Measurements from ENCODE around the gene RANBP2. TPM values are rescaled to one million over a fixed set of nuclear protein-coding genes. Genes with fewer than 3 reads are reported as not detected.

RANBP2 gene
- total RNA-seq, 1 experiment from 2014 or later: 91.4 TPM

- no peak overlapping the region for H3K9ac ChIP-seq (ENCODE audit: extremely low read depth, insufficient read length, low read length)
- no peak overlapping the region for H3K4me3 Mint-ChIP-seq
- peaks cover 24 to 27% of the 10 kb centered on the region in 2 experiments for H3K9me3 Mint-ChIP-seq
- no peak overlapping the region for H2AFZ ChIP-seq (ENCODE audit: low read length)
- no peak overlapping the region; a peak in 1 of 7 replicates for H3K27ac Mint-ChIP-seq
- H4K20me1 ChIP-seq (ENCODE audit: control insufficient read depth, insufficient read depth, insufficient read length): no peaks in the 10 kb centered on the region
- no peak for DNase-seq
- no peaks in the 10 kb centered on the region for H3K4me1 ChIP-seq (ENCODE audit: insufficient read depth, low read length)
- no peak overlapping the region for H3K23ac ChIP-seq (ENCODE audit: insufficient read length, low read depth, low read length)
- no peak overlapping the region for H3K27ac ChIP-seq (ENCODE audit: insufficient read length, low read depth, low read length)
- no CpG with 5 or more reads among the region's 3 CpGs for WGBS (ENCODE audit: extremely low coverage, insufficient read length, low lambda C conversion rate)
- H4K5ac ChIP-seq (ENCODE audit: insufficient read length, low read depth, low read length): no peak overlapping the region
- H3K27me3 Mint-ChIP-seq (ENCODE audit: low read depth): no peaks in the 10 kb centered on the region
- no peak overlapping the region for H4K8ac ChIP-seq (replicated peaks; ENCODE audit: insufficient read length, low read depth, low read length)
- H3K27me3 ChIP-seq (ENCODE audit: insufficient read depth, low read length): no peaks in the 10 kb centered on the region
- no peak overlapping the region for H4K91ac ChIP-seq (ENCODE audit: insufficient read length, low read depth, low read length)
- no peaks in the 10 kb centered on the region for H3K4me1 Mint-ChIP-seq
- H3K9me3 ChIP-seq (ENCODE audit: control insufficient read depth, low read depth, low read length): no peaks in the 10 kb centered on the region
- H2BK120ac ChIP-seq (ENCODE audit: low read depth, low read length, poor library complexity, severe bottlenecking): no peak overlapping the region
- H3K79me2 ChIP-seq (ENCODE audit: insufficient read depth, low read length): no peaks in the 10 kb centered on the region; the same call in 1 of the 2 replicates
- no peak overlapping the region for H2BK15ac ChIP-seq (ENCODE audit: low read depth, low read length)
- no peaks in the 10 kb centered on the region for H3K79me1 ChIP-seq (ENCODE audit: insufficient read depth, low read depth, low read length, poor library complexity, severe bottlenecking)
- no peak overlapping the region for H3K18ac ChIP-seq (ENCODE audit: insufficient read length, low read depth, low read length)
- TF ChIP-seq CTCF (conservative IDR thresholded peaks at IDR 0.05): no peak
- no peak overlapping the region for H3K56ac ChIP-seq (ENCODE audit: insufficient read length, low read depth, low read length)
- no peak overlapping the region for H3K4me2 ChIP-seq (ENCODE audit: insufficient read depth, insufficient read length, low read length)
- H3K4ac ChIP-seq (ENCODE audit: low read depth, low read length): no peak overlapping the region
- no peak overlapping the region for H3K14ac ChIP-seq (ENCODE audit: insufficient read depth, low read length)
- H2BK20ac ChIP-seq (ENCODE audit: low read depth, low read length, poor library complexity, severe bottlenecking): no peak overlapping the region
- H3T11ph ChIP-seq (ENCODE audit: low read length): no peak overlapping the region
- no peaks in the 10 kb centered on the region for H3K23me2 ChIP-seq (ENCODE audit: insufficient read length, low read depth, low read length, poor library complexity, severe bottlenecking)
- peaks cover 55 to 63% (median 60%) of the 10 kb centered on the region in 3 experiments for H3K36me3 Mint-ChIP-seq (ENCODE audit: insufficient read depth in 1 of 3, low read depth in 3 of 3)
- no peak overlapping the region for H2BK12ac ChIP-seq (ENCODE audit: insufficient read length, low read depth, low read length)
- no peak overlapping the region for H2AK5ac ChIP-seq (ENCODE audit: insufficient read length, low read length)
- no peak overlapping the region for H2BK5ac ChIP-seq (ENCODE audit: insufficient read length, low read length)
Measured at GRCh38 chr2:108809936-108810335, 90.7 kb downstream of the RANBP2 start.

Data from H9 (cell line).